Liver (tissue), 3 donors: ENCODE data around the gene FOXG1.

Experiments
- FOXA1 ChIP-seq: IDR thresholded peaks from 2 replicates; pipeline ENCODE4 v1.6.1; 2016; ENCODE audit warnings: antibody characterized with exemption
- GABPA ChIP-seq, 2 donors: IDR thresholded peaks in 1 of 2; conservative IDR thresholded peaks in 1 of 2; 2 replicates each; pipeline ENCODE4 v1.6.1; 2016; ENCODE audit warnings: antibody characterized with exemption in 2 of 2, mild to moderate bottlenecking in 1 of 2, moderate library complexity in 1 of 2
- JUND ChIP-seq, 2 donors: IDR thresholded peaks; 2 replicates each; pipeline ENCODE4 v1.6.1; 2016; ENCODE audit warnings: antibody characterized with exemption in 2 of 2
- NR2F2 ChIP-seq: IDR thresholded peaks from 2 replicates; pipeline ENCODE4 v1.6.1; 2016; ENCODE audit warnings: antibody characterized with exemption
- RAD21 ChIP-seq, 2 donors: IDR thresholded peaks; 2 replicates each; pipeline ENCODE4 v1.6.1; 2016; ENCODE audit warnings: antibody characterized with exemption in 2 of 2, mild to moderate bottlenecking in 2 of 2
- SP1 ChIP-seq: IDR thresholded peaks from 2 replicates; pipeline ENCODE4 v1.6.1; 2018; ENCODE audit warnings: antibody characterized with exemption, mild to moderate bottlenecking
- TAF1 ChIP-seq: conservative IDR thresholded peaks from 2 replicates; pipeline ENCODE4 v1.6.1; 2016; ENCODE audit warnings: antibody characterized with exemption, mild to moderate bottlenecking
- YY1 ChIP-seq: IDR thresholded peaks from 2 replicates; pipeline ENCODE4 v1.6.1; 2016; ENCODE audit warnings: antibody characterized with exemption, mild to moderate bottlenecking
- TF ChIP-seq, protein P1 (sequence below): fragments of 150-350 bp; IDR thresholded peaks from 2 replicates; pipeline ENCODE4 v1.5.1; 2017; ENCODE audit warnings: improper control_type of control experiment, low read depth, low read length; ENCODE audit not compliant: missing input control
- TF ChIP-seq, protein P2 (sequence below): IDR thresholded peaks from 2 replicates; pipeline ENCODE4 v1.6.1; 2016; ENCODE audit warnings: antibody characterized with exemption
- TF ChIP-seq, protein P3 (sequence below): IDR thresholded peaks from 2 replicates; pipeline ENCODE4 v1.6.1; 2016; ENCODE audit warnings: antibody characterized with exemption, mild to moderate bottlenecking
- TF ChIP-seq, protein P4 (sequence below): IDR thresholded peaks from 2 replicates; pipeline ENCODE4 v1.6.1; 2016; ENCODE audit warnings: antibody characterized with exemption
- donor health status: healthy.
- donor health status: healthy.

DNA sequence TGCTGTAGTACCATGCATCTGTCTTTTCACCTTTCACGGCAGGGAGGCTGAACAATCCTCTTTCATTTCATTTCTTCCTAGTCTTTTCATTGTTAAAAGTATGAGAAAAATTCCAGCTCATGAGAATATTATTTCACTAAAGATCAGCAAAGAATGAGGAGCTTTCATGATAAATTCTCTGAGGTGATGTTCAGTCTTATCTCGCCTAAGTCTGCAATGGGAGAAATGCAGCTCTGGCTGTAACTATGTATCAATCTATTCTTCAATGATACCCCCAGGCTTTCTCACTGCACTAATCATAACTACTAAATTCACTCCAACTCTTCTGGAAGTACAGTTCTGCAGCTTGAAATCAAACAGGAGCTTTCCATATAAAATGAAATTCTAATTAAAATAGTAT is 15.7 kb downstream of the FOXG1 start:
- TF ChIP-seq GABPA (IDR thresholded peaks at IDR 0.05 in 1 of 2, conservative IDR thresholded peaks at IDR 0.05 in 1 of 2) (no peak), SP1 (no peak), NR2F2 (no peak), TAF1 (no peak), YY1 (no peak), RAD21 (IDR thresholded peaks at IDR 0.05) (no peak), JUND (IDR thresholded peaks at IDR 0.05) (no peak), FOXA1 (no peak)
- TF ChIP-seq, protein P1, sequence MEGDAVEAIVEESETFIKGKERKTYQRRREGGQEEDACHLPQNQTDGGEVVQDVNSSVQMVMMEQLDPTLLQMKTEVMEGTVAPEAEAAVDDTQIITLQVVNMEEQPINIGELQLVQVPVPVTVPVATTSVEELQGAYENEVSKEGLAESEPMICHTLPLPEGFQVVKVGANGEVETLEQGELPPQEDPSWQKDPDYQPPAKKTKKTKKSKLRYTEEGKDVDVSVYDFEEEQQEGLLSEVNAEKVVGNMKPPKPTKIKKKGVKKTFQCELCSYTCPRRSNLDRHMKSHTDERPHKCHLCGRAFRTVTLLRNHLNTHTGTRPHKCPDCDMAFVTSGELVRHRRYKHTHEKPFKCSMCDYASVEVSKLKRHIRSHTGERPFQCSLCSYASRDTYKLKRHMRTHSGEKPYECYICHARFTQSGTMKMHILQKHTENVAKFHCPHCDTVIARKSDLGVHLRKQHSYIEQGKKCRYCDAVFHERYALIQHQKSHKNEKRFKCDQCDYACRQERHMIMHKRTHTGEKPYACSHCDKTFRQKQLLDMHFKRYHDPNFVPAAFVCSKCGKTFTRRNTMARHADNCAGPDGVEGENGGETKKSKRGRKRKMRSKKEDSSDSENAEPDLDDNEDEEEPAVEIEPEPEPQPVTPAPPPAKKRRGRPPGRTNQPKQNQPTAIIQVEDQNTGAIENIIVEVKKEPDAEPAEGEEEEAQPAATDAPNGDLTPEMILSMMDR: no peak
- TF ChIP-seq, protein P2, sequence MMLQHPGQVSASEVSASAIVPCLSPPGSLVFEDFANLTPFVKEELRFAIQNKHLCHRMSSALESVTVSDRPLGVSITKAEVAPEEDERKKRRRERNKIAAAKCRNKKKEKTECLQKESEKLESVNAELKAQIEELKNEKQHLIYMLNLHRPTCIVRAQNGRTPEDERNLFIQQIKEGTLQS: no peak
- TF ChIP-seq, protein P3, sequence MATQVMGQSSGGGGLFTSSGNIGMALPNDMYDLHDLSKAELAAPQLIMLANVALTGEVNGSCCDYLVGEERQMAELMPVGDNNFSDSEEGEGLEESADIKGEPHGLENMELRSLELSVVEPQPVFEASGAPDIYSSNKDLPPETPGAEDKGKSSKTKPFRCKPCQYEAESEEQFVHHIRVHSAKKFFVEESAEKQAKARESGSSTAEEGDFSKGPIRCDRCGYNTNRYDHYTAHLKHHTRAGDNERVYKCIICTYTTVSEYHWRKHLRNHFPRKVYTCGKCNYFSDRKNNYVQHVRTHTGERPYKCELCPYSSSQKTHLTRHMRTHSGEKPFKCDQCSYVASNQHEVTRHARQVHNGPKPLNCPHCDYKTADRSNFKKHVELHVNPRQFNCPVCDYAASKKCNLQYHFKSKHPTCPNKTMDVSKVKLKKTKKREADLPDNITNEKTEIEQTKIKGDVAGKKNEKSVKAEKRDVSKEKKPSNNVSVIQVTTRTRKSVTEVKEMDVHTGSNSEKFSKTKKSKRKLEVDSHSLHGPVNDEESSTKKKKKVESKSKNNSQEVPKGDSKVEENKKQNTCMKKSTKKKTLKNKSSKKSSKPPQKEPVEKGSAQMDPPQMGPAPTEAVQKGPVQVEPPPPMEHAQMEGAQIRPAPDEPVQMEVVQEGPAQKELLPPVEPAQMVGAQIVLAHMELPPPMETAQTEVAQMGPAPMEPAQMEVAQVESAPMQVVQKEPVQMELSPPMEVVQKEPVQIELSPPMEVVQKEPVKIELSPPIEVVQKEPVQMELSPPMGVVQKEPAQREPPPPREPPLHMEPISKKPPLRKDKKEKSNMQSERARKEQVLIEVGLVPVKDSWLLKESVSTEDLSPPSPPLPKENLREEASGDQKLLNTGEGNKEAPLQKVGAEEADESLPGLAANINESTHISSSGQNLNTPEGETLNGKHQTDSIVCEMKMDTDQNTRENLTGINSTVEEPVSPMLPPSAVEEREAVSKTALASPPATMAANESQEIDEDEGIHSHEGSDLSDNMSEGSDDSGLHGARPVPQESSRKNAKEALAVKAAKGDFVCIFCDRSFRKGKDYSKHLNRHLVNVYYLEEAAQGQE: no peak
- TF ChIP-seq, protein P4, sequence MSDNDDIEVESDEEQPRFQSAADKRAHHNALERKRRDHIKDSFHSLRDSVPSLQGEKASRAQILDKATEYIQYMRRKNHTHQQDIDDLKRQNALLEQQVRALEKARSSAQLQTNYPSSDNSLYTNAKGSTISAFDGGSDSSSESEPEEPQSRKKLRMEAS: no peak
